Cardiac fibroblast (primary cell): ENCODE results near the gene FLACC1.
A peak's percentile ranks its signal among the peaks of the same experiment; 100 is the strongest.
"Not testable (repeated sequence)": the region's sequence is repeated elsewhere in the genome, so short reads cannot be mapped to it uniquely, and the experiment has no call there.

Experiments used
- DNase-seq, 2 donors: peaks; one replicate each; pipeline versions ENCODE4 v3.0.0 to v3.0.0-alpha.2; 2010; ENCODE audit warnings: low read depth in 2 of 2
- H3K4me3 ChIP-seq, 2 donors: replicated peaks in 1 of 2; 1 replicate in 1 of 2; 2 replicates in 1 of 2; pipeline ENCODE4 v1.5.1; 2011; ENCODE audit warnings: low read depth in 2 of 2, low read length in 2 of 2, mild to moderate bottlenecking in 2 of 2, moderate library complexity in 1 of 2
- CTCF ChIP-seq: IDR thresholded peaks from one replicate; pipeline ENCODE4 v1.5.1; 2011; ENCODE audit warnings: low read depth, mild to moderate bottlenecking, low read length, inconsistent platforms

FLACC1 gene

GRCh38 chr2:201249889-201250288 is 107.3 kb downstream of the FLACC1 start:
- DNase-seq, result no peak
- no peak for TF ChIP-seq CTCF
- H3K4me3 ChIP-seq, result no peak overlapping the region

- no peak overlapping the region for H3K4me3 ChIP-seq
- TF ChIP-seq CTCF, result no peak
- no peak for DNase-seq
These were observed 108.8 kb downstream of the FLACC1 start for GRCh38 chr2:201248288-201248844.

- TF ChIP-seq CTCF, result no peak
- H3K4me3 ChIP-seq, result no peak overlapping the region
- DNase-seq, result no peak
These were observed 110.9 kb downstream of the FLACC1 start for GRCh38 chr2:201246280-201246679.

GRCh38 chr2:201244829-201245228 is 112.3 kb downstream of the FLACC1 start:
- no peak for DNase-seq
- no peak for TF ChIP-seq CTCF
- no peak overlapping the region for H3K4me3 ChIP-seq

GRCh38 chr2:201242571-201243277 is 114.4 kb downstream of the FLACC1 start:
- DNase-seq, result no peak
- no peak overlapping the region for H3K4me3 ChIP-seq
- TF ChIP-seq CTCF, result no peak

- peak; percentile 40 to 50 for DNase-seq
- not testable (repeated sequence) for H3K4me3 ChIP-seq
These were observed 117.8 kb downstream of the FLACC1 start for GRCh38 chr2:201239167-201239935.
